Left forelimb (tissue), 1 donor: ENCODE data around the gene MDH2.
"Not testable (repeated sequence)": the region's sequence is repeated elsewhere in the genome, so short reads cannot be mapped to it uniquely, and the experiment has no call there.

Experiments used
- DNase-seq: peaks from one replicate; pipeline ENCODE4 v3.0.0-alpha.2; 2018; ENCODE audit warnings: low spot score

The MDH2 gene

GRCh38 chr7:76108540-76109233 is 60.8 kb downstream of the MDH2 start:
- DNase-seq, result no peak

DNA sequence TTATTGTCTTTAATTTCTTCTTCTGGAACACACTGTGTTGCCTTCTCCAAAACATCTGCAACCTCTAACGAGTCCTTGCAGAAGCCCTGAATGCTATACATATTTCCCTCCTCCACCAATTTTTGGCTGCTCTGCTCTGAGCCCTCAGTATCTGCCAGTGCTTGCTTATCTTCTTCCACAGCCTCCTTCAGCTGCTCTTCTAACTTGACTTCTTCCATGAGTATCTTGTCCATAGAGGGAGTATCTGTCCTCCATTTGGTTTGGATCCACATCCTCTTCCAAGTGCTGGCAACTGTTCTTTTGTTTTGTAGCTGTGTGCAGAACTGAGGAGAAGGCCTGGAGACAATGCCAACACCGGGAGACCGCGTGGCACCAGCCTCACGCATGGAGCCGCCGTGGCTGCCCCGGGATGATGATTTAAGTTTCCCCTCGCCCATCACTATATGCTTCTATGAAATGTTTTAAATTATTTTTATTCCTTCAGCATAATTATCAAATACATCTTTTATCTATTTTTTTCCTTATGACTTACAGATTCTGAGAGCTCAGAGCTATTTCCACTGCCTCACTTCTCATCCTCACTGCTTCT is 65.2 kb downstream of the MDH2 start:
- DNase-seq, result not testable (repeated sequence)

- DNase-seq, result not testable (repeated sequence)
These were observed 66.8 kb downstream of the MDH2 start for GRCh38 chr7:76114742-76115141.
